GM12872 (cell line): ENCODE measurements around the gene TEAD4.
A peak's percentile ranks its signal among the peaks of the same experiment; 100 is the strongest.

Experiments used
- CTCF ChIP-seq: IDR thresholded peaks from 3 replicates; pipeline ENCODE4 v1.5.1; 2011; ENCODE audit warnings: low read depth, mild to moderate bottlenecking, low read length, moderate library complexity; ENCODE audit not compliant: insufficient read depth

TEAD4 gene

GRCh38 chr12:3071107-3071506 is 111.9 kb downstream of the TEAD4 start:
- no peak for TF ChIP-seq CTCF

GRCh38 chr12:3071710-3072109 is 112.5 kb downstream of the TEAD4 start:
- TF ChIP-seq CTCF: no peak

GRCh38 chr12:3073438-3074250 is 114.4 kb downstream of the TEAD4 start:
- peak; percentile 96 for TF ChIP-seq CTCF

- no peak for TF ChIP-seq CTCF
Observed at GRCh38 chr12:3075315-3075714, 116.1 kb downstream of the TEAD4 start.

- TF ChIP-seq CTCF: no peak
Observed at GRCh38 chr12:3076730-3077571, 117.8 kb downstream of the TEAD4 start, which contains the start of gene TSPAN9. TSS of gene TSPAN9 (plus strand) at chr12:3077379. CDS start at chr12:3201194, 123,815 bp downstream.

- no peak for TF ChIP-seq CTCF
Observed at GRCh38 chr12:3077572-3078081, 118.4 kb downstream of the TEAD4 start.
